NB4 (cell line): Measurements from ENCODE around the gene CTXN2.

Source experiments
- CTCF ChIP-seq: IDR thresholded peaks from one replicate; pipeline ENCODE4 v1.5.1; 2012; ENCODE audit warnings: low read depth, low read length
- MAX ChIP-seq: IDR thresholded peaks from 2 replicates; pipeline ENCODE4 v1.6.1; 2011; ENCODE audit warnings: low read depth, low read length
- MYC ChIP-seq: IDR thresholded peaks from 2 replicates; pipeline ENCODE4 v1.6.1; 2011; ENCODE audit warnings: low read depth, low read length
- POLR2A ChIP-seq: IDR thresholded peaks from 2 replicates; pipeline ENCODE4 v1.6.1; 2011; ENCODE audit warnings: mild to moderate bottlenecking; ENCODE audit not compliant: insufficient read length; ENCODE audit errors: extremely low read depth

GRCh38 chr15:48185529-48185928 is 5.9 kb upstream of the CTXN2 start:
- TF ChIP-seq POLR2A (no peak), CTCF (no peak), MAX (no peak), MYC (no peak)
